Natural killer cell (primary cell): ENCODE results near the gene TNFRSF11A. TPM values are rescaled to one million over a fixed set of nuclear protein-coding genes. Genes with fewer than 3 reads are reported as not detected.

Source experiments
- ATAC-seq, 3 donors: fragments of 150-1000 bp in 2 of 3; fragments of 200-7000 bp in 1 of 3; cut with Tn5 transposase; 1 replicate in 1 of 3; 2 replicates in 2 of 3; pipeline ENCODE4 v1.10.0; 2021; ENCODE audit warnings: mild to moderate bottlenecking in 2 of 3, moderate library complexity in 2 of 3
- DNase-seq, 2 donors: peaks; one replicate each; pipeline versions ENCODE4 v3.0.0 to v3.0.0-alpha.2; 2013 to 2021; ENCODE audit warnings: mixed read lengths in 1 of 2
- H3K27ac ChIP-seq: one replicate; pipeline ENCODE4 v1.5.1; 2013; ENCODE audit warnings: mild to moderate bottlenecking, low read length
- H3K27me3 ChIP-seq: one replicate; pipeline ENCODE4 v1.6.1; 2013; ENCODE audit warnings: low read length; ENCODE audit not compliant: control insufficient read depth, insufficient read depth
- H3K36me3 ChIP-seq: one replicate; pipeline ENCODE4 v1.6.1; 2013; ENCODE audit warnings: low read length; ENCODE audit not compliant: control insufficient read depth, insufficient read depth
- H3K4me1 ChIP-seq: one replicate; pipeline ENCODE4 v1.6.1; 2013; ENCODE audit warnings: low read length; ENCODE audit not compliant: control insufficient read depth, insufficient read depth
- H3K4me3 ChIP-seq: one replicate; pipeline ENCODE4 v1.5.1; 2013; ENCODE audit warnings: low read length
- H3K9me3 ChIP-seq: one replicate; pipeline ENCODE4 v1.6.1; 2013; ENCODE audit warnings: low read length; ENCODE audit not compliant: control insufficient read depth, insufficient read depth
- H3K27ac Mint-ChIP-seq, 2 donors: one replicate each; pipeline ENCODE4 v1.8.0; 2022; ENCODE audit warnings: mild to moderate bottlenecking in 2 of 2, mixed read lengths in 2 of 2, moderate library complexity in 1 of 2
- H3K27me3 Mint-ChIP-seq, 2 donors: one replicate each; pipeline ENCODE4 v1.8.0; 2022; ENCODE audit warnings: low read depth in 2 of 2, mixed read lengths in 2 of 2
- H3K36me3 Mint-ChIP-seq: one replicate; pipeline ENCODE4 v1.8.0; 2022; ENCODE audit warnings: mixed read lengths
- H3K4me1 Mint-ChIP-seq, 2 donors: one replicate each; pipeline ENCODE4 v1.8.0; 2022; ENCODE audit warnings: mixed read lengths in 2 of 2
- H3K4me3 Mint-ChIP-seq: one replicate; pipeline ENCODE4 v1.8.0; 2022; ENCODE audit warnings: mild to moderate bottlenecking, moderate library complexity, mixed read lengths
- H3K9me3 Mint-ChIP-seq, 2 donors: one replicate each; pipeline ENCODE4 v1.8.0; 2022; ENCODE audit warnings: mixed read lengths in 2 of 2
- CTCF ChIP-seq: fragments of 200-600 bp; IDR thresholded peaks from one replicate; pipeline ENCODE4 v1.8.0; 2022; ENCODE audit warnings: antibody characterized with exemption
- WGBS: methylation state at CpG from one replicate; pipeline ENCODE4 v1.1.7; 2013; ENCODE audit warnings: missing lambda C conversion rate; ENCODE audit not compliant: insufficient coverage; 5-methylcytosine and 5-hydroxymethylcytosine counted together
- intact Hi-C: fragments of 100-400 bp; cut with micrococcal nuclease; formaldehyde crosslinking; loops from one replicate; pipeline ENCODE4 v1.14.2; 2022
- total RNA-seq, 4 donors: library from RNA; stranded (reverse); fragments of 120-200 nt in 1 of 4; gene quantifications; one replicate each; pipeline versions ENCODE4 v1.2.3 to v1.2.4, GENCODE V29; 2013 to 2022

The TNFRSF11A gene
- total RNA-seq, 3 donors from 2014 or later (not counting 1 experiment from before 2014, with no cell fraction given) = 6.9 to 10.9 (median 8.8) TPM

DNA sequence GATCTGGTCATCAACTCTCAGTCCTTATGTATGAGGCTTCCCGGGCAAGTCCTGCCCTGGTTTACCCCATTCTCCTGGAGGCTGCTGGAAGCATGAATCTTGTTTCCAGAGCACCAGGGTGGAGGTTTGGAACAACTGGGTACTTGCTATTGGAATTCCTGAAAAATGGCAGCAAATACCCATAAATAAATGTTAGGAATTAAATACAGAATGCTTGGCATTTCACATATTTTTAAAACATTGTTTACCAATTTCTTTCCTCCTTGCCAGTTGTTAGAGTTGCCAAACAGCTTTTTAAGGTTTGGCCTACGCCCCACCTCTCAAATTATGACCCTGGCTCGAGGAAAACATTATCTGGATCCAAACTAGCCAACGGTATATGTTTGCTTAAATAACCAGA lies 107.1 kb downstream of the TNFRSF11A start:
- intact Hi-C loops = no loop called here
- ATAC-seq (no peak), DNase-seq (no peak)
- Mint-ChIP-seq H3K36me3 (no peaks in the 10 kb centered on the region), H3K27me3 (peaks cover 4 to 17% of the 10 kb centered on the region in 2 donors), H3K9me3 (no peaks in the 10 kb centered on the region), H3K27ac (no peak overlapping the region), H3K4me1 (no peaks in the 10 kb centered on the region), H3K4me3 (no peak overlapping the region)
- H3K27me3 ChIP-seq = no peaks in the 10 kb centered on the region
- H3K9me3 ChIP-seq = no peaks in the 10 kb centered on the region
- no peaks in the 10 kb centered on the region for H3K4me1 ChIP-seq
- no peak for TF ChIP-seq CTCF
- no peak overlapping the region for H3K27ac ChIP-seq
- 89% methylated on average over 4 of the region's 4 CpGs for WGBS
- H3K36me3 ChIP-seq = no peaks in the 10 kb centered on the region
- no peak overlapping the region for H3K4me3 ChIP-seq

- no peaks in the 10 kb centered on the region for H3K4me1 Mint-ChIP-seq
- H3K4me3 Mint-ChIP-seq = no peak overlapping the region
- H3K9me3 Mint-ChIP-seq = no peaks in the 10 kb centered on the region
- WGBS = 98% methylated on average over 4 of the region's 4 CpGs
- no peaks in the 10 kb centered on the region for H3K36me3 Mint-ChIP-seq
- H3K4me1 ChIP-seq = no peaks in the 10 kb centered on the region
- no peaks in the 10 kb centered on the region for H3K27me3 ChIP-seq
- H3K27ac Mint-ChIP-seq = no peak overlapping the region
- no peak for DNase-seq
- H3K4me3 ChIP-seq = no peak overlapping the region
- intact Hi-C loops = no loop called here
- TF ChIP-seq CTCF = no peak
- no peaks in the 10 kb centered on the region for H3K9me3 ChIP-seq
- H3K27me3 Mint-ChIP-seq = peaks cover 0 to 16% of the 10 kb centered on the region in 2 donors
- H3K36me3 ChIP-seq = no peaks in the 10 kb centered on the region
- ATAC-seq = no peak
- H3K27ac ChIP-seq = no peak overlapping the region
Measured at GRCh38 chr18:62434798-62435197, 109.7 kb downstream of the TNFRSF11A start.

DNA sequence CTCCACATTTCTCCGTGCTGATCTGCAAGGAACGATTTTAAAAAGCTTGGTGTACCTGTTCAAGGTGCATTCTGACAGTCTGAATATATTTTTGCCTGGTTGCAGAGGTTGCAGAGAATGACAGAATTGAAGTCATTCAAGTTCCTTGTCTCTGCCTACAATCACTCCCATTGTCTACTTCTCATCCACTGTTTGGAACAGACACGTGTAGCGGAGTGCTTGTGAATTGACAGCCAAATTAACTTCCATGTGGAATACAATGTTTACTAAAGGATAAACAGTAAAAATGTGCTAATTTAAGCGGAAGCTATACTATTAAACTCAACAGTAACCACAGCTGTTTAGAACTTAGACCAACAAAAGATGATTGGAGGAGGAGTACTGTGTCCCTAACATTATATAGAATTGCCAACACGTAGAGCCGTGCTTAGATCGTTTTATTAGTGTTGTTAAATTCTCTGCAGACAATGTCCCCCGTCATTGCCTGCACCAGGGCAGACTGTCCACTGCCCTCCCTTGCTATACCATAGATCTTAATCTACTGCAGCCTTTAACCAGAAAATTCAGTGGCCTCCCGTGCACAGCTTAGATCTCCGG lies 110.4 kb downstream of the TNFRSF11A start:
- intact Hi-C loops = no loop called here
- ATAC-seq = no peak
- no peaks in the 10 kb centered on the region for H3K9me3 ChIP-seq
- no peaks in the 10 kb centered on the region for H3K9me3 Mint-ChIP-seq
- H3K36me3 Mint-ChIP-seq = no peaks in the 10 kb centered on the region
- no peaks in the 10 kb centered on the region for H3K4me1 ChIP-seq
- no peaks in the 10 kb centered on the region for H3K36me3 ChIP-seq
- no peak overlapping the region for H3K4me3 ChIP-seq
- 83% methylated on average over 8 of the region's 11 CpGs for WGBS
- no peaks in the 10 kb centered on the region for H3K4me1 Mint-ChIP-seq
- H3K4me3 Mint-ChIP-seq = no peak overlapping the region
- H3K27ac Mint-ChIP-seq = no peak overlapping the region
- no peak for DNase-seq
- peaks cover 0 to 15% of the 10 kb centered on the region in 2 donors for H3K27me3 Mint-ChIP-seq
- no peak for TF ChIP-seq CTCF
- H3K27me3 ChIP-seq = no peaks in the 10 kb centered on the region
- no peak overlapping the region for H3K27ac ChIP-seq

GRCh38 chr18:62436636-62437234 lies 111.6 kb downstream of the TNFRSF11A start:
- Histone ChIP-seq H3K27me3 (no peaks in the 10 kb centered on the region), H3K9me3 (no peaks in the 10 kb centered on the region), H3K27ac (no peak overlapping the region), H3K36me3 (no peaks in the 10 kb centered on the region), H3K4me3 (no peak overlapping the region), H3K4me1 (no peaks in the 10 kb centered on the region)
- DNase-seq = no peak
- Mint-ChIP-seq H3K4me3 (no peak overlapping the region), H3K36me3 (no peaks in the 10 kb centered on the region), H3K4me1 (no peaks in the 10 kb centered on the region), H3K27me3 (peaks cover 0 to 15% of the 10 kb centered on the region in 2 donors), H3K27ac (no peak overlapping the region), H3K9me3 (no peaks in the 10 kb centered on the region)
- no peak for ATAC-seq
- TF ChIP-seq CTCF = no peak
- intact Hi-C loops = no loop called here
- WGBS = 81% methylated on average over 6 of the region's 7 CpGs
